Adrenal gland (tissue), 12 donors: Measurements from ENCODE around the gene RBM39. TPM values are rescaled to one million over a fixed set of nuclear protein-coding genes. Genes with fewer than 3 reads are reported as not detected.

Source experiments
- DNase-seq, 7 donors: peaks; one replicate each; pipeline ENCODE4 v3.0.0-alpha.2; 2019 to 2020
- H3K27ac ChIP-seq, 5 donors: fragments of 200-600 bp; sonication (generic) in 4 of 5; 1 replicate in 3 of 5; 2 replicates in 2 of 5; pipeline versions ENCODE4 v1.5.1 to v1.8.0; 2016 to 2020; ENCODE audit warnings: mild to moderate bottlenecking in 1 of 5
- H3K27me3 ChIP-seq: fragments of 200-600 bp; 2 replicates; pipeline ENCODE4 v1.8.0; 2021
- H3K36me3 ChIP-seq, 2 donors: fragments of 200-600 bp; replicated peaks in 1 of 2; 1 replicate in 1 of 2; 2 replicates in 1 of 2; pipeline versions ENCODE4 v1.5.1 to v1.8.0; 2018 to 2022
- H3K4me1 ChIP-seq, 2 donors: fragments of 200-600 bp; replicated peaks in 1 of 2; 1 replicate in 1 of 2; 2 replicates in 1 of 2; pipeline versions ENCODE4 v1.5.1 to v1.8.0; 2018 to 2021
- H3K4me3 ChIP-seq, 4 donors: fragments of 200-600 bp; sonication (generic) in 3 of 4; one replicate each; pipeline ENCODE4 v1.5.1; 2016 to 2018
- H3K9me3 ChIP-seq, 3 donors: fragments of 200-600 bp; sonication (generic) in 1 of 3; replicated peaks in 1 of 3; 1 replicate in 2 of 3; 2 replicates in 1 of 3; pipeline versions ENCODE4 v1.5.1 to v1.8.0; 2016 to 2021
- CTCF ChIP-seq, 6 experiments: fragments of 450-650 bp in 4 of 6; fragments of 200-600 bp in 2 of 6; sonication (generic) in 1 of 6; IDR thresholded peaks; 1 replicate in 5 of 6; 2 replicates in 1 of 6; pipeline versions ENCODE4 v1.5.1 to v1.8.0; 2016 to 2021; ENCODE audit warnings: antibody characterized with exemption in 6 of 6, mild to moderate bottlenecking in 2 of 6, moderate library complexity in 1 of 6
- POLR2A ChIP-seq, 2 donors: fragments of 450-650 bp; IDR thresholded peaks; one replicate each; pipeline ENCODE4 v1.6.1; 2017; ENCODE audit warnings: antibody characterized with exemption in 2 of 2, mild to moderate bottlenecking in 2 of 2, moderate library complexity in 1 of 2
- WGBS, 4 donors: extraction: QIAGEN DNeasy Blood & Tissue Kit in 2 of 4; methylation state at CpG; one replicate each; pipeline versions ENCODE4 v1.1.5 to v1.1.7; 2013 to 2017; 5-methylcytosine and 5-hydroxymethylcytosine counted together
- intact Hi-C, 2 donors: fragments of 100-400 bp; cut with DNase I; formaldehyde crosslinking; loops; one replicate each; pipeline versions ENCODE4 v1.14.1 to v1.15.0; 2022 to 2023
- polyA plus RNA-seq, 3 donors: library from polyadenylated mRNA; stranded (reverse); fragments of 200-250 nt in 2 of 3; fragments of 350-450 nt in 1 of 3; fragmentation: Illumina TruSeq in 1 of 3; extraction: RNeasy Lipid Tissue Mini Kit (QIAGEN cat#74804) in 1 of 3; gene quantifications; one replicate each; pipeline ENCODE4 v1.2.3, GENCODE V29; 2013 to 2014
- total RNA-seq, 9 donors: library from RNA; depleted of rRNA in 4 of 9; stranded (reverse); fragments of >200 nt in 4 of 9; fragments of 120-200 nt in 1 of 9; fragmentation: NEBNext Ultra II Directional in 1 of 9; extraction: Animal tissue kit (Norgen Biotek cat#: 25700) in 1 of 9; gene quantifications; one replicate each; pipeline versions ENCODE4 v1.1.0 to v1.2.4, GENCODE V29; 2013 to 2023
- donor health status: healthy with polysubstance abuse.
- donor health status: Bipolar disorder and iron deficiency.
- donor health status: DM: yes; HTN: yes; CAD: no.
- donor health status: DM: no; HTN: no; CAD: no.
- donor health status: DM: no; HTN: no; CAD: no.
- donor health status: DM: yes; HTN: yes; CAD: no.

The RBM39 gene
- total and polyA plus RNA-seq, 12 donors: 111 to 714 (median 267) TPM

DNA sequence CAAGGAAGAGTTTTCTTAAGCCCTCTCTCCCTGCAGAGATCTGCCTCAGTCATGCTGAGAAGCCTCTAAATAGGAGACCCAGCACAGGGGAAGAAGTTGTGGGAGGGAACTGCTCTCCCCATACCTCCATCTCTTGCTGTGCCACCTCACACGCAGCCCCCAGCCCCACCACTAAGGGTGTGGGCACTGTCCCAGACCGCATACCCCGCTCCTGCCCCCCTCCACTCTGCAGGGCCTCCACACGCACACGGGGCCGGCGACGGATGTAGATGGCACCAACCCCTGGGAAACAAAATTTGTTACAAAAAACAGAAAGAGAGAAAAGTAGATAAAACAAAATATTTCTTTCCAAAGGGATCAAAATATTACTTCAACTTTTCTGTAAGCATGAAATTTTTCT lies 67.1 kb downstream of the RBM39 start:
- Histone ChIP-seq H3K9me3 (no peaks in the 10 kb centered on the region), H3K27me3 (no peaks in the 10 kb centered on the region), H3K36me3 (peaks cover 0 to 63% of the 10 kb centered on the region in 2 donors), H3K4me1 (no peaks in the 10 kb centered on the region), H3K27ac (no peak overlapping the region), H3K4me3 (no peak overlapping the region)
- intact Hi-C loops: no loop called here
- no peak for TF ChIP-seq POLR2A (IDR thresholded peaks at IDR 0.05)
- TF ChIP-seq CTCF (IDR thresholded peaks at IDR 0.05): no peak
- peak in 1 of 7 donors; percentile 14 for DNase-seq
- WGBS, 4 donors: 92 to 95% (median 94%) methylated on average over 8 of the region's 8 CpGs

DNA sequence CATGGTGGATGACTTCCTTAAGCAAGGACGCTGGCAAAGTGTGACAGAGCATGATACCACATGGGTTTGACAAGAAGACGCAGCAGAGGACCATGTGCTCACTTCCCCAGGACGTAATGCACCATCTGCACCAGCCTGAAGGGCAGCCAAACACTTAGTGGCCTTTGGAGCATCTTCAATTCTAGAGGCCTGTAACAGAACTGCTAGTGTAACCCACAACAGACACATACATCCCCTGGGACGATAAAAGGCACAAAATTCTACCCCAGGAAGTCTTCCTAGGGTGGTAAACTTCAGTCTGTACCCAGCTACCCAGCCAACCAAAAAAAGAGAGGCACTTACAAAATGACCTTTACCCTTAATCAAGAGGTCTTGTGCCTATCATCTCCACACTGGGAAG lies 68.2 kb downstream of the RBM39 start:
- Histone ChIP-seq H3K9me3 (no peaks in the 10 kb centered on the region), H3K36me3 (peaks cover 0 to 71% of the 10 kb centered on the region in 2 donors), H3K27me3 (no peaks in the 10 kb centered on the region), H3K4me3 (no peak overlapping the region), H3K27ac (no peak overlapping the region), H3K4me1 (no peaks in the 10 kb centered on the region)
- DNase-seq: peak in 1 of 7 donors; percentile 25
- no peak for TF ChIP-seq POLR2A (IDR thresholded peaks at IDR 0.05)
- intact Hi-C loops: no loop called here
- 80 to 92% (median 89%) methylated on average over 1 to 4 of the region's 4 CpGs for WGBS, 4 donors

GRCh38 chr20:35669681-35670080 lies 72.4 kb downstream of the RBM39 start:
- 86 to 100% (median 95%) methylated on average over 1 of the region's 1 CpG for WGBS, 4 donors
- peaks cover 0 to 58% of the 10 kb centered on the region in 2 donors for H3K36me3 ChIP-seq
- no peak overlapping the region for H3K4me3 ChIP-seq
- no peaks in the 10 kb centered on the region for H3K9me3 ChIP-seq
- H3K4me1 ChIP-seq: no peaks in the 10 kb centered on the region
- TF ChIP-seq CTCF (IDR thresholded peaks at IDR 0.05): no peak
- no peak for TF ChIP-seq POLR2A (IDR thresholded peaks at IDR 0.05)
- intact Hi-C loops: loop anchor here in 1 of 2 donors (10.0 kb wide), 1 partner anchor 205 kb away; no protein-coding TSS in a partner anchor
- no peaks in the 10 kb centered on the region for H3K27me3 ChIP-seq
- DNase-seq: peak in 1 of 7 donors; percentile 33
- H3K27ac ChIP-seq: no peak overlapping the region

DNA sequence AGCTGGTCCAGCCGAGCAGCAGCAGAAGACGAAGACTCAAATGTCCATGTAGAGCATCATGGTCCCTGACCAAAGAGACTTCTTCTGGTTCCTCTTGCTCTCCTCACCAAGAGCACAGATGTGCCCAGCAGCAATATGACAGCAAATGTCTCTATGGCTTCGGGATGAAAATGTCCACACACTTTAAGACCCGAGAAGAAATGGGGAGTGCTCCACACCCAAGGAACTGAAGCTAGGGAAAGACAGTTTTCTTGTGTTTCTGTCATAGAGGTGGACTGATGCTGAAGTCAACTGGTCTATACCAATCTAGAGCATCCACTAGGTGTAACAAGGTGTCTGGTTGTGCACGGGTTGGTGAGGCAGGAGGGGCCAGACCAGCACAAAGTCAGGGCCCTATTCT lies 72.8 kb downstream of the RBM39 start:
- no peaks in the 10 kb centered on the region for H3K9me3 ChIP-seq
- no peaks in the 10 kb centered on the region for H3K4me1 ChIP-seq
- TF ChIP-seq CTCF (IDR thresholded peaks at IDR 0.05) (no peak), POLR2A (IDR thresholded peaks at IDR 0.05) (no peak)
- no peaks in the 10 kb centered on the region for H3K27me3 ChIP-seq
- peaks cover 0 to 53% of the 10 kb centered on the region in 2 donors for H3K36me3 ChIP-seq
- 94 to 99% (median 96%) methylated on average over 5 of the region's 5 CpGs for WGBS, 4 donors
- DNase-seq: peak in 1 of 7 donors; percentile 14
- H3K4me3 ChIP-seq: no peak overlapping the region
- no peak overlapping the region for H3K27ac ChIP-seq
- intact Hi-C loops: loop anchor here in 1 of 2 donors (10.0 kb wide), 1 partner anchor 204 kb away; no protein-coding TSS in a partner anchor

GRCh38 chr20:35665949-35666288 lies 76.1 kb downstream of the RBM39 start:
- H3K36me3 ChIP-seq: peaks cover 0 to 20% of the 10 kb centered on the region in 2 donors
- H3K27me3 ChIP-seq: no peaks in the 10 kb centered on the region
- intact Hi-C loops: loop anchor here in 1 of 2 donors (10.0 kb wide), 1 partner anchor 201 kb away; no protein-coding TSS in a partner anchor
- H3K27ac ChIP-seq: peak overlapping the region in 1 of 5 donors; percentile 98
- H3K4me3 ChIP-seq: no peak overlapping the region
- peak in 1 of 7 donors; percentile 22 for DNase-seq
- no peaks in the 10 kb centered on the region for H3K9me3 ChIP-seq
- TF ChIP-seq CTCF (IDR thresholded peaks at IDR 0.05): no peak
- H3K4me1 ChIP-seq: peaks cover 8 to 24% of the 10 kb centered on the region in 2 donors
- 94 to 98% (median 97%) methylated on average over 17 of the region's 17 CpGs for WGBS, 4 donors
